Loucy (cell line): ENCODE measurements around the gene TPK1.

Source experiments
- H2AFZ ChIP-seq: fragments of 200-600 bp; sonication (generic); 2 replicates; pipeline ENCODE4 v1.6.0; 2016; ENCODE audit warnings: antibody characterized with exemption, mild to moderate bottlenecking, low read length, moderate library complexity
- H3F3A ChIP-seq: fragments of 200-600 bp; 2 replicates; pipeline ENCODE4 v1.6.0; 2016; ENCODE audit warnings: antibody characterized with exemption, low read depth, mild to moderate bottlenecking
- H3K27me3 ChIP-seq: fragments of 200-600 bp; sonication (generic); 2 replicates; pipeline ENCODE4 v1.6.1; 2014; ENCODE audit warnings: low read length, mild to moderate bottlenecking; ENCODE audit not compliant: insufficient read depth, poor library complexity, severe bottlenecking
- H3K36me3 ChIP-seq: fragments of 200-600 bp; sonication (generic); 2 replicates; pipeline ENCODE4 v1.6.1; 2016; ENCODE audit warnings: low read length; ENCODE audit not compliant: insufficient read depth
- H3K4me1 ChIP-seq: fragments of 200-600 bp; sonication (generic); 2 replicates; pipeline ENCODE4 v1.5.1; 2014; ENCODE audit warnings: low read length, mild to moderate bottlenecking; ENCODE audit not compliant: insufficient read depth, poor library complexity, severe bottlenecking
- H3K4me2 ChIP-seq: fragments of 200-600 bp; sonication (generic); 2 replicates; pipeline ENCODE4 v1.6.0; 2014; ENCODE audit warnings: antibody characterized with exemption, low read length, low read depth, mild to moderate bottlenecking; ENCODE audit not compliant: poor library complexity, severe bottlenecking
- H3K4me3 ChIP-seq: fragments of 200-600 bp; sonication (generic); 2 replicates; pipeline ENCODE4 v1.5.1; 2014; ENCODE audit warnings: low read length, mild to moderate bottlenecking, mixed read lengths; ENCODE audit not compliant: poor library complexity, severe bottlenecking
- H3K79me2 ChIP-seq: fragments of 200-600 bp; sonication (generic); 2 replicates; pipeline ENCODE4 v1.6.1; 2014; ENCODE audit warnings: low read length; ENCODE audit not compliant: insufficient read depth
- H3K9ac ChIP-seq: fragments of 200-600 bp; sonication (generic); 2 replicates; pipeline ENCODE4 v1.6.0; 2014; ENCODE audit warnings: mild to moderate bottlenecking, low read depth, low read length, moderate library complexity; ENCODE audit not compliant: poor library complexity, severe bottlenecking
- H3K9me2 ChIP-seq: fragments of 200-600 bp; sonication (generic); replicated peaks from 2 replicates; pipeline ENCODE4 v1.6.1; 2016; ENCODE audit warnings: low read depth, low read length, mixed read lengths
- H3K9me3 ChIP-seq: fragments of 200-600 bp; sonication (generic); 2 replicates; pipeline ENCODE4 v1.6.1; 2014; ENCODE audit warnings: mild to moderate bottlenecking, antibody characterized with exemption, low read length, low read depth; ENCODE audit not compliant: insufficient read depth
- H4K20me1 ChIP-seq: fragments of 200-600 bp; sonication (generic); 2 replicates; pipeline ENCODE4 v1.6.0; 2014; ENCODE audit warnings: antibody characterized with exemption, low read length, mild to moderate bottlenecking; ENCODE audit not compliant: insufficient read depth, poor library complexity, severe bottlenecking
- CTCF ChIP-seq: fragments of 200-600 bp; sonication (generic); conservative IDR thresholded peaks from 2 replicates; pipeline ENCODE4 v1.5.1; 2014; ENCODE audit warnings: mild to moderate bottlenecking, antibody characterized with exemption, low read length
- EZH2phosphoT487 ChIP-seq: fragments of 200-600 bp; IDR thresholded peaks from 2 replicates; pipeline ENCODE4 v1.6.1; 2018; ENCODE audit warnings: antibody characterized with exemption, mild to moderate bottlenecking, moderate library complexity, borderline replicate concordance

The TPK1 gene

GRCh38 chr7:144650439-144650838 is 185.4 kb downstream of the TPK1 start:
- H3K9ac ChIP-seq: no peak overlapping the region
- no peaks in the 10 kb centered on the region for H4K20me1 ChIP-seq
- no peak overlapping the region for H3K4me3 ChIP-seq
- H3K9me3 ChIP-seq: no peaks in the 10 kb centered on the region
- H3F3A ChIP-seq: no peaks in the 10 kb centered on the region
- no peak overlapping the region for H3K4me2 ChIP-seq
- H2AFZ ChIP-seq: no peak overlapping the region
- no peaks in the 10 kb centered on the region for H3K4me1 ChIP-seq
- no peaks in the 10 kb centered on the region for H3K79me2 ChIP-seq
- no peaks in the 10 kb centered on the region for H3K9me2 ChIP-seq
- TF ChIP-seq EZH2phosphoT487: no peak
- TF ChIP-seq CTCF: no peak
- no peaks in the 10 kb centered on the region for H3K36me3 ChIP-seq
- H3K27me3 ChIP-seq: no peaks in the 10 kb centered on the region

- H3K4me2 ChIP-seq: no peak overlapping the region
Observed at GRCh38 chr7:144649120-144649519, 186.7 kb downstream of the TPK1 start.

GRCh38 chr7:144641389-144642044 is 194.3 kb downstream of the TPK1 start:
- Histone ChIP-seq H3K27me3 (no peaks in the 10 kb centered on the region), H3K4me1 (no peaks in the 10 kb centered on the region), H3K9ac (no peak overlapping the region), H3K79me2 (no peaks in the 10 kb centered on the region), H3K9me3 (no peaks in the 10 kb centered on the region), H3K9me2 (no peaks in the 10 kb centered on the region), H3F3A (no peaks in the 10 kb centered on the region), H3K36me3 (no peaks in the 10 kb centered on the region), H2AFZ (no peak overlapping the region), H3K4me2 (no peak overlapping the region), H3K4me3 (no peak overlapping the region), H4K20me1 (no peaks in the 10 kb centered on the region)
- no peak for TF ChIP-seq EZH2phosphoT487
- no peak for TF ChIP-seq CTCF

More at GRCh38 chr7:144649120-144649519, 186.7 kb downstream of the TPK1 start:
- no peaks in the 10 kb centered on the region for H3K27me3 ChIP-seq
- no peak overlapping the region for H3K4me3 ChIP-seq
- H4K20me1 ChIP-seq: no peaks in the 10 kb centered on the region
- no peaks in the 10 kb centered on the region for H3K36me3 ChIP-seq
- H3F3A ChIP-seq: no peaks in the 10 kb centered on the region
- no peak overlapping the region for H2AFZ ChIP-seq
- TF ChIP-seq EZH2phosphoT487 (no peak), CTCF (no peak)
- no peaks in the 10 kb centered on the region for H3K4me1 ChIP-seq
- H3K9me3 ChIP-seq: no peaks in the 10 kb centered on the region
- H3K9me2 ChIP-seq: no peaks in the 10 kb centered on the region
- no peak overlapping the region for H3K9ac ChIP-seq
- H3K79me2 ChIP-seq: no peaks in the 10 kb centered on the region
